GM12891 (cell line): ENCODE measurements around the gene RMI2.

Experiments used
- POLR2A ChIP-seq: IDR thresholded peaks from 2 replicates; pipeline ENCODE4 v1.6.1; 2011; ENCODE audit warnings: low read depth, low read length, control low read depth
- POLR2AphosphoS5 ChIP-seq: IDR thresholded peaks from 2 replicates; pipeline ENCODE4 v1.6.1; 2011; ENCODE audit warnings: low read depth, low read length, control low read depth
- TAF1 ChIP-seq: IDR thresholded peaks from 2 replicates; pipeline ENCODE4 v1.6.1; 2011; ENCODE audit warnings: low read depth, low read length, control low read depth

GRCh38 chr16:11318817-11319216, 26.4 kb upstream of the RMI2 start:
- TF ChIP-seq POLR2A (no peak), TAF1 (no peak), POLR2AphosphoS5 (no peak)
